ENCODE measurements around the gene IL12RB1. TPM values are rescaled to one million over a fixed set of nuclear protein-coding genes. Genes with fewer than 3 reads are reported as not detected.

Gene IL12RB1
- total and polyA plus RNA-seq, 12 donors = 0.28 to 7.4 (median 1.8) TPM; not detected in 1

DNA sequence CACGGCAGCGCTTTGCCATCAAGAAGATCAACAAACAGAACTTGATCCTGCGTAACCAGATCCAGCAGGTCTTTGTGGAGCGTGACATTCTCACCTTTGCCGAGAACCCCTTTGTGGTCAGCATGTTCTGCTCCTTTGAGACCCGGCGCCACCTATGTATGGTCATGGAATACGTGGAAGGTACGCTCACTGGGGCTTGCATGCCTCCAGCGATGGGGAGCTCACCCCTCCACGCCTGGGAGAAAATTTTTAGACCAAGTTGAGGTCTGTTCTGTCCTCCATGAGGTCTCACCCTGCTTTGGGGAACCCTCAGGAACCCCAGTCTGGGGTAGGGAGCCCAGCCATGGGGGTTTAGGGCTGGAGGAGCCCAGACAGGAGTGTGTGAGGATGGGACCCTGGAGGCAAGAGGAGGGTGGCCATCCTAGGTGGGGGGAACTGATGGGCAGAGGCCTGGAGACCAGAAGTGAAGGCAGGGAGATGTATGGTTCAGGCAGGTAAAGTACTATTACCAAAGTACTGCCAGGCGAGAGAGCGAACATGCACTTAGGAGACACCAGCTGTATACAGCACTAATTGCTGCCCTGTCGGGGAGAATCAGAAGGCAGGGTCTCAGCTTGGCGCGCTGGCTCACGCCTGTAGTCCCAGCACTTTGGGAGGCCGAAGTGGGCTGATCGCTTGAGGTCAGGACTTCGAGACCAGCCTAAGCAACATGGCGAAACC, 43.9 kb upstream of the IL12RB1 start:
- Histone ChIP-seq H3K27ac (no peak overlapping the region), H3K36me3 (replicated peaks in 1 of 2) (peaks cover 0 to 62% of the 10 kb centered on the region in 2 donors), H3K27me3 (no peaks in the 10 kb centered on the region), H3K9me3 (replicated peaks in 1 of 3) (no peaks in the 10 kb centered on the region), H3K4me3 (no peak overlapping the region), H3K4me1 (replicated peaks in 1 of 2) (no peaks in the 10 kb centered on the region)
- intact Hi-C loops (cut with DNase I) = no loop called here
- TF ChIP-seq POLR2A (IDR thresholded peaks at IDR 0.05) = no peak
- TF ChIP-seq, protein P1, sequence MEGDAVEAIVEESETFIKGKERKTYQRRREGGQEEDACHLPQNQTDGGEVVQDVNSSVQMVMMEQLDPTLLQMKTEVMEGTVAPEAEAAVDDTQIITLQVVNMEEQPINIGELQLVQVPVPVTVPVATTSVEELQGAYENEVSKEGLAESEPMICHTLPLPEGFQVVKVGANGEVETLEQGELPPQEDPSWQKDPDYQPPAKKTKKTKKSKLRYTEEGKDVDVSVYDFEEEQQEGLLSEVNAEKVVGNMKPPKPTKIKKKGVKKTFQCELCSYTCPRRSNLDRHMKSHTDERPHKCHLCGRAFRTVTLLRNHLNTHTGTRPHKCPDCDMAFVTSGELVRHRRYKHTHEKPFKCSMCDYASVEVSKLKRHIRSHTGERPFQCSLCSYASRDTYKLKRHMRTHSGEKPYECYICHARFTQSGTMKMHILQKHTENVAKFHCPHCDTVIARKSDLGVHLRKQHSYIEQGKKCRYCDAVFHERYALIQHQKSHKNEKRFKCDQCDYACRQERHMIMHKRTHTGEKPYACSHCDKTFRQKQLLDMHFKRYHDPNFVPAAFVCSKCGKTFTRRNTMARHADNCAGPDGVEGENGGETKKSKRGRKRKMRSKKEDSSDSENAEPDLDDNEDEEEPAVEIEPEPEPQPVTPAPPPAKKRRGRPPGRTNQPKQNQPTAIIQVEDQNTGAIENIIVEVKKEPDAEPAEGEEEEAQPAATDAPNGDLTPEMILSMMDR (IDR thresholded peaks at IDR 0.05) = no peak
- no peak for DNase-seq
- WGBS, 4 donors = 94 to 96% (median 95%) methylated on average over 15 to 21 of the region's 21 CpGs

DNA sequence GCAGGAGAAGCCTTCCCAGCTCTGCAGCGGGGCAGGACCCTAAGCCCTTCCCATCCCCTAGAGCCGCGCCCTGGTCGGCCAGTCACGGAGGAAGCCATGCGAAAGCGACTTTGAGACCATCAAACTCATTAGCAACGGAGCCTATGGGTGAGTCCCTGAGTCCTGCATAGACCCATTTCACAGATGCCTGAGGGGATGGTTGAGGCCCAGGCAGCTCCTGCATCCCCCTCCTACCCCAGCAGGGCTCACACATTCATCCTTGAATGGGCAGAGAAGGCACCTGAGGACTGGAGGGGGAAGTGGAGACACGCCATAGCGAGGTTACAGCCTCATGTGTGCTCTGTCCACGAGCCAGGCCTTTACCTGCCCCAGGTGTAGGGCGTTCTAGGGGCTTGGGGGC, 42.1 kb upstream of the IL12RB1 start:
- Histone ChIP-seq H3K27me3 (no peaks in the 10 kb centered on the region), H3K9me3 (replicated peaks in 1 of 3) (no peaks in the 10 kb centered on the region), H3K4me3 (no peak overlapping the region), H3K36me3 (replicated peaks in 1 of 2) (peaks cover 0 to 57% of the 10 kb centered on the region in 2 donors), H3K27ac (no peak overlapping the region), H3K4me1 (replicated peaks in 1 of 2) (no peaks in the 10 kb centered on the region)
- no peak for TF ChIP-seq POLR2A (IDR thresholded peaks at IDR 0.05)
- intact Hi-C loops (cut with DNase I) = no loop called here
- DNase-seq = no peak
- WGBS, 4 donors = 89 to 98% (median 96%) methylated on average over 10 to 12 of the region's 12 CpGs

DNA sequence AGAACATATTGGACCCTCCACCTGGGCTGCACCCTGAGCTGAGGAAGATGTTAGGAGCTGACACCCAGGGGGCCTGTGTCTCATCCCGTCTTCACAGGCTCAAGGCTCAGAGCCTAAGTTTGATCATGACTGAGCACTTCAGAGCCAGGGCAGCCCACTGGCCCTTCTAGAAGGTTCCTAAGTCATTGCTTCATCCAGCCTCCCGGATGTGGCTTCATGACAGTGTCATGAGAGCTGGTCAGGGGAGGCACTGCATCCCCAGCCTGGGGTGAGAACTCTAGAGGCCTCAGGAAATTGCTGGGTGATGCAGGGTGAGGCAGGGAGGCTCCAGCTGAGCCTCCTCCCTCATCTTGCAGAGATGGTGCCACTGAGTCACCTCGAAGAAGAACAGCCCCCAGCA, 41.3 kb upstream of the IL12RB1 start:
- intact Hi-C loops (cut with DNase I) = no loop called here
- Histone ChIP-seq H3K36me3 (replicated peaks in 1 of 2) (peaks cover 0 to 58% of the 10 kb centered on the region in 2 donors), H3K4me3 (no peak overlapping the region), H3K4me1 (replicated peaks in 1 of 2) (no peaks in the 10 kb centered on the region), H3K27me3 (no peaks in the 10 kb centered on the region), H3K9me3 (replicated peaks in 1 of 3) (no peaks in the 10 kb centered on the region), H3K27ac (no peak overlapping the region)
- TF ChIP-seq, protein P1 (IDR thresholded peaks at IDR 0.05) = no peak
- no peak for TF ChIP-seq POLR2A (IDR thresholded peaks at IDR 0.05)
- WGBS, 4 donors = 78 to 90% (median 84%) methylated on average over 2 to 3 of the region's 3 CpGs
- no peak for DNase-seq

DNA sequence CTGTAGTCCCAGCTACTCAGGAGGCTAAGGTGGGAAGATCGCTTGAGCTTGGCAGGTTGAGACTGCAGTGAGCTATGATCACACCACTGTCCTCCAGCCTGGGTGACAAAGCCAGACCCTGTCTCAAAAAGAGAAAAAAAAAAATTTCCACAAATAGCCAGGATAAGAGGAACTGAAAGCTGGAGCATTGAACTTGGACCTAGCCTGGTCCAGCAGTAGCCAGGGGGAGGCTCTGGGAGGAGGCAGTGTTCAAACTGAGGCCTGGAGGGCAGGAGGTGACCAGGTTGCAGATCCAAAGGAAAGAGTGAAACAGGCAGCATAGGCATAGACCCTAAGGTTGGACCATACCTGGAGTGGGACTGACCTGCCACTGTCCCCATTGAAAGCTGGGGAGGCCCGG, 39.4 kb upstream of the IL12RB1 start:
- Histone ChIP-seq H3K4me3 (no peak overlapping the region), H3K27me3 (no peaks in the 10 kb centered on the region), H3K4me1 (replicated peaks in 1 of 2) (no peaks in the 10 kb centered on the region), H3K9me3 (replicated peaks in 1 of 3) (no peaks in the 10 kb centered on the region), H3K27ac (no peak overlapping the region), H3K36me3 (replicated peaks in 1 of 2) (peaks cover 0 to 46% of the 10 kb centered on the region in 2 donors)
- TF ChIP-seq, protein P1 (IDR thresholded peaks at IDR 0.05) = no peak
- TF ChIP-seq POLR2A (IDR thresholded peaks at IDR 0.05) = no peak
- no peak for DNase-seq
- WGBS, 4 donors = 66 to 84% (median 71%) methylated on average over 2 of the region's 2 CpGs
- intact Hi-C loops (cut with DNase I) = no loop called here

DNA sequence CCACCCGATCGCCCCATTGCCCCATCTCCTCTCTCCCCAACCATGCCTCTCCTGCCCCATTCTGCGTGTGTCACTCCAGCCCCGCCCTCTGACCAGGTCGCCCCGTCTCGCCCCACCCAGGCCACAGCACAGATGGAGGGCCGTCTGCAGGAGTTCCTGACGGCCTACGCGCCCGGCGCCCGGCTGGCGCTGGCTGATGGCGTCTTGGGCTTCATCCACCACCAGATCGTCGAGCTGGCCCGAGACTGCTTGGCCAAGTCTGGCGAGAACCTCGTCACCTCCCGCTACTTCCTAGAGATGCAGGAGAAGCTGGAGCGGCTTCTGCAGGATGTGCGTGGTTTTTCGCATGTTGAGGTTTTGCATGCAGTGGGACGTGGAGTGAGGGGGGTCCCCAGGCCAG, 37.1 kb upstream of the IL12RB1 start:
- peak in 1 of 7 donors; percentile 41 for DNase-seq
- 74 to 88% (median 83%) methylated on average over 22 to 26 of the region's 26 CpGs for WGBS, 4 donors
- intact Hi-C loops (cut with DNase I) = no loop called here
- Histone ChIP-seq H3K4me3 (no peak overlapping the region), H3K27me3 (no peaks in the 10 kb centered on the region), H3K9me3 (replicated peaks in 1 of 3) (no peaks in the 10 kb centered on the region), H3K27ac (peak overlapping the region in 2 of 5 donors; percentile 20 to 74), H3K4me1 (replicated peaks in 1 of 2) (peaks cover 0 to 6% of the 10 kb centered on the region in 2 donors), H3K36me3 (replicated peaks in 1 of 2) (peaks cover 0 to 31% of the 10 kb centered on the region in 2 donors)
- TF ChIP-seq, protein P1 (IDR thresholded peaks at IDR 0.05) = no peak
- TF ChIP-seq POLR2A (IDR thresholded peaks at IDR 0.05) = no peak

Data from adrenal gland (tissue), 12 donors.